IMR-90 (cell line): ENCODE measurements around the gene PAX5. TPM values are rescaled to one million over a fixed set of nuclear protein-coding genes. Genes with fewer than 3 reads are reported as not detected.

Experiments
- ATAC-seq: fragments of 200-7000 bp; cut with Tn5 transposase; 2 replicates; pipeline ENCODE4 v1.9.1; 2020; ENCODE audit warnings: low read depth, mild to moderate bottlenecking, moderate library complexity
- BruUV-seq: library from RNA; stranded (reverse); fragments of 400-500 nt; replicated peaks from 2 replicates; lab custom pipeline; 2021; lab: Mats Ljungman, UMichigan
- CTCF ChIA-PET: fragments of 300-600 bp; formaldehyde crosslinking; extraction: SDS; loops from one replicate; lab custom pipeline; 2021; ENCODE audit warnings: antibody characterized with exemption; lab: Yijun Ruan, JAX
- POLR2A ChIA-PET: fragments of 300-600 bp; sonication (Branson Sonifier 250); formaldehyde crosslinking; loops from one replicate; lab custom pipeline; 2022; ENCODE audit warnings: antibody characterized with exemption; ENCODE audit not compliant: unreplicated experiment; lab: Charles Lee
- DNase-seq: peaks from one replicate; pipeline ENCODE4 v3.0.0; 2013
- H2AFZ ChIP-seq: replicated peaks from 2 replicates; pipeline ENCODE3; 2013; ENCODE audit warnings: low read length, mild to moderate bottlenecking; ENCODE audit not compliant: poor library complexity
- H2AK5ac ChIP-seq: 2 replicates; pipeline ENCODE4 v1.6.1; 2013; ENCODE audit warnings: low read depth, low read length, inconsistent platforms
- H2AK9ac ChIP-seq: replicated peaks from 2 replicates; pipeline ENCODE3; 2013; ENCODE audit warnings: mild to moderate bottlenecking, low read depth, low read length, moderate library complexity; ENCODE audit not compliant: poor library complexity
- H2BK120ac ChIP-seq: 2 replicates; pipeline ENCODE4 v1.6.1; 2013; ENCODE audit warnings: low read depth, low read length, inconsistent platforms
- H2BK15ac ChIP-seq: 3 replicates; pipeline ENCODE4 v1.6.1; 2013; ENCODE audit warnings: low read depth, low read length, inconsistent platforms
- H2BK20ac ChIP-seq: 2 replicates; pipeline ENCODE4 v1.6.1; 2013; ENCODE audit warnings: low read depth, mild to moderate bottlenecking, inconsistent platforms, low read length, moderate library complexity
- H2BK5ac ChIP-seq: 2 replicates; pipeline ENCODE4 v1.6.1; 2013; ENCODE audit warnings: mild to moderate bottlenecking, low read depth, low read length, inconsistent platforms; ENCODE audit not compliant: poor library complexity, severe bottlenecking
- H3K14ac ChIP-seq: replicated peaks from 2 replicates; pipeline ENCODE4 v1.6.1; 2013; ENCODE audit warnings: low read depth, low read length, inconsistent platforms
- H3K18ac ChIP-seq: 2 replicates; pipeline ENCODE4 v1.6.1; 2013; ENCODE audit warnings: low read depth, low read length, control low read depth
- H3K23ac ChIP-seq: 2 replicates; pipeline ENCODE4 v1.6.1; 2013; ENCODE audit warnings: low read depth, low read length, inconsistent platforms
- H3K27ac ChIP-seq: 2 replicates; pipeline ENCODE4 v1.5.1; 2013; ENCODE audit warnings: mild to moderate bottlenecking, control low read depth, low read length; ENCODE audit not compliant: insufficient read depth
- H3K27me3 ChIP-seq: 2 replicates; pipeline ENCODE4 v1.6.1; 2013; ENCODE audit warnings: low read length; ENCODE audit not compliant: control insufficient read depth, insufficient read depth
- H3K36me3 ChIP-seq: 2 replicates; pipeline ENCODE4 v1.6.1; 2013; ENCODE audit warnings: low read length, mixed read lengths; ENCODE audit not compliant: control insufficient read depth, insufficient read depth
- H3K4ac ChIP-seq: 2 replicates; pipeline ENCODE4 v1.6.1; 2013; ENCODE audit warnings: low read depth, low read length, inconsistent platforms
- H3K4me1 ChIP-seq: 2 replicates; pipeline ENCODE4 v1.6.1; 2013; ENCODE audit warnings: low read length, mixed read lengths; ENCODE audit not compliant: control insufficient read depth, insufficient read depth
- H3K4me2 ChIP-seq: 2 replicates; pipeline ENCODE4 v1.6.1; 2013; ENCODE audit warnings: low read depth, mild to moderate bottlenecking, control low read depth, low read length, moderate library complexity
- H3K4me3 ChIP-seq: 2 replicates; pipeline ENCODE4 v1.5.1; 2013; ENCODE audit warnings: low read depth, mild to moderate bottlenecking, control low read depth, low read length, moderate library complexity; ENCODE audit not compliant: insufficient read depth
- H3K56ac ChIP-seq: 2 replicates; pipeline ENCODE4 v1.6.1; 2013; ENCODE audit warnings: low read length, inconsistent platforms; ENCODE audit not compliant: insufficient read depth; ENCODE audit errors: extremely low read depth
- H3K79me1 ChIP-seq, 2 experiments: 2 replicates each; pipeline ENCODE4 v1.6.1; 2013; ENCODE audit warnings: low read length in 2 of 2, inconsistent platforms in 1 of 2, low read depth in 1 of 2
- H3K9ac ChIP-seq: 2 replicates; pipeline ENCODE4 v1.6.1; 2013; ENCODE audit warnings: low read depth, low read length, control low read depth
- H3K9me1 ChIP-seq: 2 replicates; pipeline ENCODE4 v1.6.1; 2013; ENCODE audit warnings: low read length, inconsistent platforms; ENCODE audit not compliant: insufficient read depth
- H3K9me3 ChIP-seq: 2 replicates; pipeline ENCODE4 v1.6.1; 2013; ENCODE audit warnings: low read length; ENCODE audit not compliant: control insufficient read depth, insufficient read depth
- H4K20me1 ChIP-seq: 2 replicates; pipeline ENCODE4 v1.6.1; 2013; ENCODE audit warnings: low read length, inconsistent platforms; ENCODE audit not compliant: insufficient read depth
- H4K5ac ChIP-seq: 2 replicates; pipeline ENCODE4 v1.6.1; 2013; ENCODE audit warnings: mild to moderate bottlenecking, low read depth, low read length, control low read depth
- H4K8ac ChIP-seq, 2 experiments: 2 replicates each; pipeline ENCODE4 v1.6.1; 2013; ENCODE audit warnings: low read depth in 2 of 2, low read length in 2 of 2, control low read depth in 1 of 2, inconsistent platforms in 1 of 2
- H4K91ac ChIP-seq: 2 replicates; pipeline ENCODE4 v1.6.1; 2013; ENCODE audit warnings: low read depth, low read length, inconsistent platforms; ENCODE audit not compliant: insufficient read depth
- BHLHE40 ChIP-seq: fragments of 150-350 bp; IDR thresholded peaks from 2 replicates; pipeline ENCODE4 v1.6.1; 2016; ENCODE audit warnings: mild to moderate bottlenecking, low read depth, low read length
- CEBPB ChIP-seq: IDR thresholded peaks from 2 replicates; pipeline ENCODE4 v1.6.1; 2012; ENCODE audit warnings: low read depth, low read length, improper control_type of control experiment
- MXI1 ChIP-seq: IDR thresholded peaks from 2 replicates; pipeline ENCODE4 v1.6.1; 2012; ENCODE audit warnings: low read depth, mild to moderate bottlenecking, low read length, moderate library complexity, borderline replicate concordance
- NFE2L2 ChIP-seq: fragments of 150-350 bp; IDR thresholded peaks from 2 replicates; pipeline ENCODE4 v1.6.1; 2016; ENCODE audit warnings: low read depth, mild to moderate bottlenecking, low read length
- POLR2A ChIP-seq: IDR thresholded peaks from 2 replicates; pipeline ENCODE4 v1.6.1; 2012; ENCODE audit warnings: mild to moderate bottlenecking, low read depth, low read length
- RAD21 ChIP-seq: IDR thresholded peaks from 2 replicates; pipeline ENCODE4 v1.6.1; 2012; ENCODE audit warnings: low read length, improper control_type of control experiment
- RFX5 ChIP-seq: IDR thresholded peaks from 2 replicates; pipeline ENCODE4 v1.8.0; 2012; ENCODE audit warnings: low read depth, mild to moderate bottlenecking, low read length, moderate library complexity
- WGBS, 2 experiments: methylation state at CpG; one replicate each; pipeline versions ENCODE4 v1.1.5 to v1.1.7; 2013; ENCODE audit warnings: missing lambda C conversion rate in 2 of 2; ENCODE audit not compliant: insufficient read length in 1 of 2; ENCODE audit errors: extremely low coverage in 2 of 2; 5-methylcytosine and 5-hydroxymethylcytosine counted together
- dilution Hi-C: fragments of 300-500 bp; cut with HindIII; formaldehyde crosslinking; loops from one replicate; pipeline ENCODE4 v1.14.3; 2018; ENCODE audit warnings: low sequenced_read_pairs; ENCODE audit not compliant: unreplicated experiment
- in situ Hi-C: fragments of 300-500 bp; cut with MboI; formaldehyde crosslinking; loops from 3 replicates; pipeline ENCODE4 v1.14.3; 2019; ENCODE audit warnings: low sequenced_read_pairs, inconsistent platforms, mixed read lengths
- intact Hi-C: fragments of 100-400 bp; cut with micrococcal nuclease; formaldehyde crosslinking; loops from 2 replicates; pipeline ENCODE4 v1.10.0; 2022
- polyA plus RNA-seq, 3 experiments: library from polyadenylated mRNA; depleted of rRNA; stranded (reverse); fragments of >200 nt; gene quantifications; 2 replicates each; pipeline ENCODE4 v1.2.3, GENCODE V29; 2012; ENCODE audit warnings: low replicate concordance in 1 of 3
- total RNA-seq: library from RNA; depleted of rRNA; stranded (reverse); fragments of >200 nt; gene quantifications from 2 replicates; pipeline ENCODE4 v1.2.3, GENCODE V29; 2012
- TF ChIP-seq, protein P1 (sequence below): fragments of 150-350 bp; IDR thresholded peaks from 2 replicates; pipeline ENCODE4 v1.6.1; 2016; ENCODE audit warnings: low read depth, mild to moderate bottlenecking, low read length, moderate library complexity, borderline replicate concordance

PAX5 gene
- total and polyA plus RNA-seq, 2 of the 4 experiments (the other 2 are of a cell fraction): not detected

DNA sequence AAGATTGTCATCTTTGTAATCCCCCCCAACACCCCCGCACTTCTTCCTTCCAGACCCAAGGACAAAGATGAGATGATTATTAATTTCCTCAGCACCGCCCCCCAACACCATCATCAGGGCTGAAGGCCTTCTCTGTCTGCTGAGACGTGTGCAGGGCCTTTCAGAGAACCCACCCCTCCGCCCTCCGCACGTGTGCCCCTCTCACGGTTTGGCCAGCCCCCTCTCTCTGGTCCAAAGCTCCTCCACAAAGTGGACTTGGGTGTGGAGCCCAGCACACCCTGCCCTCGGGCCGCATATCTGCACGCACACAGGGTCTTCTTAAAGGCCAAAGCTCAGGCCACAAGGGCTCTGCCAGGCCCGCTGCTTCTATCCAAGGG lies 32.0 kb downstream of the PAX5 start:
- CTCF ChIA-PET: no interaction called here
- no peak overlapping the region for H3K4me2 ChIP-seq
- H2AK5ac ChIP-seq: no peak overlapping the region
- H3K27ac ChIP-seq: no peak overlapping the region
- no peaks in the 10 kb centered on the region for H3K9me1 ChIP-seq
- no peak overlapping the region for H3K4me3 ChIP-seq
- H3K18ac ChIP-seq: no peak overlapping the region
- no TSS peak for BruUV-seq
- no peak overlapping the region for H3K14ac ChIP-seq
- no peak overlapping the region for H3K56ac ChIP-seq
- no peak overlapping the region for H3K4ac ChIP-seq
- no peak overlapping the region for H3K23ac ChIP-seq
- in situ Hi-C loops: no loop called here
- H4K20me1 ChIP-seq: no peaks in the 10 kb centered on the region
- H2BK5ac ChIP-seq: no peak overlapping the region
- no peak overlapping the region for H2BK120ac ChIP-seq
- H2AFZ ChIP-seq: no peak overlapping the region
- 51% methylated on average over 3 of the region's 11 CpGs; no CpG with 5 or more reads in 1 of the 2 experiments for WGBS, 2 experiments
- intact Hi-C loops: no loop called here
- H2BK20ac ChIP-seq: no peak overlapping the region
- H4K8ac ChIP-seq: no peak overlapping the region
- H3K9me3 ChIP-seq: no peaks in the 10 kb centered on the region
- H3K27me3 ChIP-seq: peaks cover 76% of the 10 kb centered on the region
- dilution Hi-C loops: no loop called here
- H4K5ac ChIP-seq: no peak overlapping the region
- no peaks in the 10 kb centered on the region for H3K4me1 ChIP-seq
- no peak for DNase-seq
- no peak overlapping the region for H4K91ac ChIP-seq
- TF ChIP-seq BHLHE40 (no peak), CEBPB (no peak), POLR2A (no peak), NFE2L2 (no peak), MXI1 (no peak), RFX5 (no peak), RAD21 (no peak)
- TF ChIP-seq, protein P1, sequence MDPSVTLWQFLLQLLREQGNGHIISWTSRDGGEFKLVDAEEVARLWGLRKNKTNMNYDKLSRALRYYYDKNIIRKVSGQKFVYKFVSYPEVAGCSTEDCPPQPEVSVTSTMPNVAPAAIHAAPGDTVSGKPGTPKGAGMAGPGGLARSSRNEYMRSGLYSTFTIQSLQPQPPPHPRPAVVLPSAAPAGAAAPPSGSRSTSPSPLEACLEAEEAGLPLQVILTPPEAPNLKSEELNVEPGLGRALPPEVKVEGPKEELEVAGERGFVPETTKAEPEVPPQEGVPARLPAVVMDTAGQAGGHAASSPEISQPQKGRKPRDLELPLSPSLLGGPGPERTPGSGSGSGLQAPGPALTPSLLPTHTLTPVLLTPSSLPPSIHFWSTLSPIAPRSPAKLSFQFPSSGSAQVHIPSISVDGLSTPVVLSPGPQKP: no peak
- H2AK9ac ChIP-seq: no peak overlapping the region
- H3K9ac ChIP-seq: no peak overlapping the region
- no peak overlapping the region for H2BK15ac ChIP-seq
- ATAC-seq: no peak
- no peaks in the 10 kb centered on the region for H3K36me3 ChIP-seq
- H3K79me1 ChIP-seq: no peaks in the 10 kb centered on the region
- POLR2A ChIA-PET: no interaction called here
